Measurements from ENCODE around the gene MYLK. TPM values are rescaled to one million over a fixed set of nuclear protein-coding genes. Genes with fewer than 3 reads are reported as not detected.
"Not testable (repeated sequence)": the region's sequence is repeated elsewhere in the genome, so short reads cannot be mapped to it uniquely, and the experiment has no call there.

MYLK gene
- total RNA-seq, 1 donor from 2014 or later = 0.16 TPM

DNA sequence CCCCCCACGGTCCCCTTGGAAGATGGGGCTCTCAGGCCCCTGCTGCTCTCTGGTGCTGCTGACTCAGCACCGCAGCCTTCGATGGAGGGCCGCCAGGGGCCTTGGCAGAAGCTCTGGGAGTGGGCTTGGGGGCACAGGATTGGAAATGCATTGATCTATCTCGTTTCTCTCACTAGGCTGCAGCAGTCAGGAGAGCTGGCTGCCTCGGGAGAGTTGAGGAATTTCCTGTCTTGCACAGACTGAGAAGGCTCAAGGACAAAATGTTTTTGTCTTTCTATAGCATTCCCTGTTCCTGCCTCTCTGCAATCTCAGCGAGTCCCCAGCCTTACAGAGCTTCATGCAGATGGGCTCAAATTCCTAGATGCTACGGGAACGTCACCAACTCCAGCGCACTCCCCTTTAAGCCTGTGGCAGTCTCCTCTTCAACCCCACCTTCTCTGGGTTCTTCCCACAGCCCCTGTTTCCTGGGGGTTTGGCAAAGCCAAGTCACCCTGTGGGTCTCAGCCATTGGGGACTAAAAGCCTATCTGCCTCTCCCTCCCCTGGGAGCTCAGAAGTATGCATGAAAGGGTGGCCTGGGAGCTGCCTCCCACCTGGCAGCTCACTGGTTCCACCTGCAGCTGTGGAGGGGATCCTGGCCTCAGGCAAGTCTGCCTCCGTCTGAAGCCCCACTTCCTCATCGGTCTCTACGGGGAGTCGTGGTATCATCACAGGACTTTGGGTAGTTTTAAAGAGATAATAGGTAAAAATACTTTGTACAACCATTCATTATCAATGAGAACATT lies 171.9 kb downstream of the MYLK start:
- DNase-seq (ENCODE audit: low spot score) = no peak
- H3K27me3 Mint-ChIP-seq (ENCODE audit: low read depth) = peaks cover 5% of the 10 kb centered on the region

DNA sequence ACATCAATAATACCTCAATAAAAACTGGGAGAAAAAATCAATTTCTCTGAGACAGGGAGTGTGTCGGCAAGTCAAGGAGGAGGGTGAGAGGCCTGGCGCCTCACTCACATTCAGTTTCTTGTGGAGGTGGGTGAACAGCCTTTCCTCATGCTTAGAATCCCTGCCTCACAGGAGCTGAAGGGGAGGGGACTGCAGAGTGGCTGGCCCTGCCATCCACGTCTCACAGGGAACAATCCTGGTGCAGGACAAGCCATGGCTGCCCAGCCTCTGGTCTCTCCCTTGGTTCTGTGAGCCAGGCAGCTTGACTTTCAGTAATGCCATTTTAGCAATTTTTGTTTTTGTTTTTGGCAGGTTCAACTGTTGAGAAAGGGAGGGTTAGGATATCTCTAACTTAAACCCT lies 172.8 kb downstream of the MYLK start:
- intact Hi-C loops (cut with micrococcal nuclease) = no loop called here
- Mint-ChIP-seq H3K4me3 (ENCODE audit: low read depth) (no peak overlapping the region), H3K36me3 (ENCODE audit: low read depth) (no peaks in the 10 kb centered on the region), H3K27me3 (ENCODE audit: low read depth) (peaks cover 4% of the 10 kb centered on the region), H3K4me1 (ENCODE audit: low read depth) (no peaks in the 10 kb centered on the region), H3K9me3 (no peaks in the 10 kb centered on the region), H3K27ac (no peak overlapping the region)
- no peak for DNase-seq (ENCODE audit: low spot score)

More for the DNA sequence above, 171.9 kb downstream of the MYLK start:
- H3K4me1 Mint-ChIP-seq (ENCODE audit: low read depth) = no peaks in the 10 kb centered on the region
- no peaks in the 10 kb centered on the region for H3K9me3 Mint-ChIP-seq
- no peak overlapping the region for H3K27ac Mint-ChIP-seq
- no peaks in the 10 kb centered on the region for H3K36me3 Mint-ChIP-seq (ENCODE audit: low read depth)
- intact Hi-C loops (cut with micrococcal nuclease) = no loop called here
- no peak overlapping the region for H3K4me3 Mint-ChIP-seq (ENCODE audit: low read depth)

DNA sequence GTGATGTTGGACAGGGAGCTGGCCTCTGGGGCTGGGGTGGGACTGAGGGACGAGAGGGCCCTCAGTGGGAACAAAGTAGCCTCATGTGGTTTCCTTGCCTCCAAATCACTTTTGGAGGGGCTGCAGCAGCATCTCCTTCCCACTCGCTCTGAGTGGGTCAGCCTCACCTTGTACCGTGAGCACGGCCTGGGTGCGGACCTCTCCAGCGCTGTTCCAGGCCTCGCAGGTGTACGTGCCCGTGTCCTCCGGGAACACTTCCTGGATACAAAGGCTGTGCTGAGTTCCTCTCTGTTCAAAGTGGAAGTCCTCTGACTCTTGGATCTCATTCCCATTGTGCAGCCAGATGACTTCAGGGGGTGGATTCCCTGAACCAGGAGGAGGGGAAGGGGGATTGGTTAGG lies 175.6 kb downstream of the MYLK start:
- Mint-ChIP-seq H3K4me3 (ENCODE audit: low read depth) (no peak overlapping the region), H3K27ac (no peak overlapping the region), H3K9me3 (no peaks in the 10 kb centered on the region), H3K27me3 (ENCODE audit: low read depth) (no peaks in the 10 kb centered on the region), H3K4me1 (ENCODE audit: low read depth) (no peaks in the 10 kb centered on the region), H3K36me3 (ENCODE audit: low read depth) (no peaks in the 10 kb centered on the region)
- DNase-seq (ENCODE audit: low spot score) = no peak
- intact Hi-C loops (cut with micrococcal nuclease) = no loop called here

DNA sequence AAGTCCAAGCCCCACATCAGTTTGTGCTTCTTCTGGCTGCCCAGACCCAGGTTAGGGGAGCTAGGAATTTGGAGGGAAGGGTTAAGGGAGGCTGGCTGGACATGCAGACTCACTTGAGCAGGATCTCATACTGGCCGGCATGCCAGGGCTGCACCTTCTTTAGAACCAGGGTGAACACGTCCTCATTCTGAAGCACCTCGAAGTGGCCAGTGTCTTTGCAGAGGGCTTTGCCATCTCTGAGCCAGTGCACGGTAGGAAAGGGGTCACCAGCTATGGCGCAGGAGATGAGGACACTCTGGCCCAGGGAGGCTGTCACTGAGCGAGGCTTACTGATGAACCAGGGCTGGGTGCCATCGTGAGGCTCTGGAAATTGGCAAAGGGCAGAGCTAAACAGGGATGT lies 176.5 kb downstream of the MYLK start:
- H3K4me3 Mint-ChIP-seq (ENCODE audit: low read depth); intact Hi-C loops (cut with micrococcal nuclease); DNase-seq (ENCODE audit: low spot score); H3K9me3 Mint-ChIP-seq; H3K4me1 Mint-ChIP-seq (ENCODE audit: low read depth); H3K36me3 Mint-ChIP-seq (ENCODE audit: low read depth); H3K27ac Mint-ChIP-seq; H3K27me3 Mint-ChIP-seq (ENCODE audit: low read depth): not testable (repeated sequence)

DNA sequence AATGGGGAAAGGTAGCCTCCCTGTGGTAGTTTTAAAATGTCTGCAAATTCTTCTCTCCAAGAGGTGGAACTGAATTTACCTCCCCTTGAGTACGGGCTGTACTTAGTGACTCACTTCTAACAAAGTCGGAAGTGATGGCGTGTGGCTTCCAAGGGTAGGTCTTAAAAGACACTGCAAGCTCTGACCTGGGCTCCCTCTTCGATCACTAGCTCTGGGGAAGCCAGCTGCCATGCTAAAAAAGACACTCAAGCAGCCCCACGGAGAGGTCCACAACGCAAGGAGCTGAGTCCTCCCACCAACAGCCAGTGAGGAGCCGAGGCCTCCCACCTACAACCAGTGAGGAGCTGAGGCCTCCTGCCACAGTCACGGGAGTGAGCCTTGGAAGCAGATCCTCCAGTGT lies 177.3 kb downstream of the MYLK start:
- H3K9me3 Mint-ChIP-seq = no peaks in the 10 kb centered on the region
- no peaks in the 10 kb centered on the region for H3K36me3 Mint-ChIP-seq (ENCODE audit: low read depth)
- H3K27ac Mint-ChIP-seq = no peak overlapping the region
- no peak overlapping the region for H3K4me3 Mint-ChIP-seq (ENCODE audit: low read depth)
- H3K27me3 Mint-ChIP-seq (ENCODE audit: low read depth) = no peaks in the 10 kb centered on the region
- no peaks in the 10 kb centered on the region for H3K4me1 Mint-ChIP-seq (ENCODE audit: low read depth)
- intact Hi-C loops (cut with micrococcal nuclease) = no loop called here
- DNase-seq (ENCODE audit: low spot score) = no peak

DNA sequence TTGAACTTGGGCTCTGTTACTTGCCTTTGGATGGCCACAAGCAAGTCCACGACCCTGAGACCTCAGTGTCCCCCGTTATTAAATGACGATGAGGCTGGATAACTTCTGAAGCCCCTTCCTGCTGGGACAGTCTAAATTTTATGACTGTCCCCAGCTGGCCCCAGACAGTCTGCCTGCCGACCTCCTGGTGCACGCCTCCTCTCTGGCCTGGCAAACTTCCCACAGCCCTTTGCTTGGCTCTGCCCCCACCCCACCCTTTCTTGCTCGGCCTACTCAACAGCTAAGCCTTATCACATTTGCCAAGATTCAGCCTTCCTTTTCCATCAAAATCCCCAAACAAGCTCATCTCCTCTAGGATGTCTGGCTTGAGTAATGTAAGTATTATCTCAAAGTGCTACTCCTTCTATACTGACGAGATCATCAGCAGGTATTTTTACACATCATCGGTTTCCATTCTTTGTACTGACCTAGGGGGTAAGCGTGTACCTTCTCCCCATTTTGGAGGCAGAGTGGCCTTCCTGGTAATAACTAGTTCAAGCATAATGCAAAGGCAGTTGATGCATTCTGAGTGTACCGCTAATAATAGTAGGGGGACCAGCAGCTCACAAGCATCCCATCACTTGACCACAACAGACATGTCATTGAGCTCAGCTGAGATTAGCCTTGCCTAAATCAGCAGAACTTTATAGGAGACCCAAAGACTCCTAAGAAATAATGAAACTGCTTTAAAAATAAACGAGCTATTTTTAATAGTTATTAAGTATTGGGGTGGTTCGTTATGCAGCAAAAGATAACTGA lies 178.4 kb downstream of the MYLK start:
- intact Hi-C loops (cut with micrococcal nuclease) = no loop called here
- no peak overlapping the region for H3K4me3 Mint-ChIP-seq (ENCODE audit: low read depth)
- no peak for DNase-seq (ENCODE audit: low spot score)
- no peaks in the 10 kb centered on the region for H3K4me1 Mint-ChIP-seq (ENCODE audit: low read depth)
- no peaks in the 10 kb centered on the region for H3K27me3 Mint-ChIP-seq (ENCODE audit: low read depth)
- H3K9me3 Mint-ChIP-seq = no peaks in the 10 kb centered on the region
- H3K27ac Mint-ChIP-seq = no peak overlapping the region
- no peaks in the 10 kb centered on the region for H3K36me3 Mint-ChIP-seq (ENCODE audit: low read depth)

DNA sequence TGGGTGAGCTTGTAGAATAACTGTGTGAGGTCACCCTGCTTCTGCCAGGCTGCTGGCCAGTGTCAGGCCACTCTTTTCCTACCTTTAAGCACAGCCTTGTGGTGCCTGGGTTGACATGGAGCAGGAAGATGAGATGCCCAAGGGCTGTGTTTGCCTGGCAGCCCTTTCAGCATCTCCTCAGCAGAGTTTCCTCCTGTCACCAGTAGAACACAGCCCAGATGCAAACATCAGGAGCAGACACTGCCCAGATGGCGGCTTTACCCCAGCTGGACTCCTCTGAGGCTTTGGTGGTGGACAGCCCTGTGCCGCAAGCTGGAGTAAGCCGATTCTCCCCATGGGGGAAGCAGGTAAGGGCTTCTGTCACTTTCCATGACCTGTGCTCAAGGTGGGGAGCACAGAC lies 180.5 kb downstream of the MYLK start:
- H3K27ac Mint-ChIP-seq; H3K4me1 Mint-ChIP-seq (ENCODE audit: low read depth); H3K9me3 Mint-ChIP-seq; DNase-seq (ENCODE audit: low spot score); intact Hi-C loops (cut with micrococcal nuclease); H3K36me3 Mint-ChIP-seq (ENCODE audit: low read depth); H3K4me3 Mint-ChIP-seq (ENCODE audit: low read depth); H3K27me3 Mint-ChIP-seq (ENCODE audit: low read depth): not testable (repeated sequence)

DNA sequence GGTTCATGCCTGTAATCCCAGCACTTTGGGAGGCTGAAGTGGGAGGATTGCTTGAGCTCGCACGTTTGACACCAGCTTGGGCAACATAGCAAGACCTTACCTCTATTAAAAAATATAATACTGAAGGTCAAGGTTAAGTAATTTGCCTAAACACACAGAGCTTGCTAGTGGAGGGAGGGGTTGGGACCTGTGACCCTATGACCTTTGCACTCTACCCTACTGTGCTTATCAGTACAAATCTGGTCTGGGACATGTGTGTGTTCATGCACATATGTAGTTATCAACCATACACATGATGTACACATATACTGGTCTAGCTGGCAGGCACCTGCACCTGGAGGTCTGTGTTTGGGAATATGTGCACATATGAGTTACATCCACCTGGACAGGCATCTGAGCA lies 181.4 kb downstream of the MYLK start:
- Mint-ChIP-seq H3K36me3 (ENCODE audit: low read depth) (no peaks in the 10 kb centered on the region), H3K4me1 (ENCODE audit: low read depth) (no peaks in the 10 kb centered on the region), H3K4me3 (ENCODE audit: low read depth) (no peak overlapping the region), H3K9me3 (no peaks in the 10 kb centered on the region), H3K27me3 (ENCODE audit: low read depth) (no peaks in the 10 kb centered on the region), H3K27ac (no peak overlapping the region)
- DNase-seq (ENCODE audit: low spot score) = no peak
- intact Hi-C loops (cut with micrococcal nuclease) = no loop called here

DNA sequence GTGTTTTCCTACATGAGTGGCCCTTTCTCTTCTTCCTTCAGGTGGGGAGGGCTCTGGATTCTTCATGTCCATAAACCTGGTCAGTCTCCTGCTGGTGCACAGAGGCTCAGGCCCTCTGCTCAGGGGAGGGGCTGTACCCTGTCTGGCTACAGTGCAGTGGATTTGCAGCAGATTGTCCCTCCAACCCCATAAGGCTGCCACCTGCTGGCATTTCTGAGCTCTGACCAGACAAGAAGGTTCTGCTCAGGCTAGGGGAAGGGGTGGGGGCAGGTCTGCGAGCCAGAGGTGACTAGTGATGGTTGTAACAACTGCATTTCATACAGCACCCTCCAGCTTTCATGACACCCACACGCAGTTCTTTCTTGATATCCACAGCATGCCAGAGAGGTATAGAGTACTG lies 182.1 kb downstream of the MYLK start:
- intact Hi-C loops (cut with micrococcal nuclease); H3K27me3 Mint-ChIP-seq (ENCODE audit: low read depth); H3K36me3 Mint-ChIP-seq (ENCODE audit: low read depth); H3K9me3 Mint-ChIP-seq; H3K4me3 Mint-ChIP-seq (ENCODE audit: low read depth); DNase-seq (ENCODE audit: low spot score); H3K27ac Mint-ChIP-seq; H3K4me1 Mint-ChIP-seq (ENCODE audit: low read depth): not testable (repeated sequence)

DNA sequence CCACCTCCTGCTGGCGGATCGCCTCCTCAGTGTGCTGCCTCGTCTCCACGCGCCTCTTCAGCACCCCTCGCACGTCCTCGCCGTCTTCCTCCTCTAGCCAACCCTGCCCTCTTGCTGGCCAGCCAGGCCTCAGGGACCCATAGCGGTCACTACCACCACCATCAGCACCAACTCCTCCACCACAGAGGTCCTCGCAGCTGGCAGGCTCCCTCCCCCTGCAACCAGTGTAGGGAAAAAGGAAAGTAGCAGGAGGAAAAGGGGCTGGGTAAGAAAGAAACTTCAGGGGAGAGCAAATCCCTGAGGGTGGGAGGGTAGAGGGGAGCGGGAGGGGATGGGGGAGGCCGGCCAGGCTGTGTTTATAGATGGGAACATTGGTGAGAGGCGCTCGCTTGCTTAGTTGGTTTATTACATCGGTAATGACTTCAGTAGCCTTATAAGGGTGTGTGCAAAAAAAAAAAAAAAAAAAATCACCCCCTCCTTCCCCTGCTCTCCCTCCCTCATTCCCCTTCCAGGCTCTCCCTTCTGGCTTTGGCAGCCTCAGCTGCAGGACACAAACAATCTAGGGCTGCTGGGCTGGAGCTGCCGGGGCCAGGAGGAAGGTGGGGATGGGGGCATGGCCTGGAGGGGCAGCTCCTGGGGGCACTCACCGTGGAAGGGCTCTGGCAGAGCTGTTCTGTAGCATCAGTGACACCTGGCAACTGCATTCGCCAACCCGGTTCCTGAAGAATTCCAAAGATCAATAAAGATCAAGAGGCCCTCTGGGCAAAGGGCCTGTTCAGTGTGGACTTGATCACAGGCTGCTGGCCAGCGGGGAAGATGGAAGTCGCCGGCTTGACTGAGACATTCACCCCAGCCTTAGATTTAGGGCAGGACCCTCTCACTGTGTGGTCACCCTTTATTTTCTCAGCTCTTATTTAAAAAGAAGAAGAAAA lies 183.1 kb downstream of the MYLK start:
- Mint-ChIP-seq H3K4me1 (ENCODE audit: low read depth) (no peaks in the 10 kb centered on the region), H3K9me3 (no peaks in the 10 kb centered on the region), H3K27me3 (ENCODE audit: low read depth) (no peaks in the 10 kb centered on the region), H3K27ac (no peak overlapping the region), H3K4me3 (ENCODE audit: low read depth) (no peak overlapping the region), H3K36me3 (ENCODE audit: low read depth) (no peaks in the 10 kb centered on the region)
- intact Hi-C loops (cut with micrococcal nuclease) = no loop called here
- DNase-seq (ENCODE audit: low spot score) = no peak

DNA sequence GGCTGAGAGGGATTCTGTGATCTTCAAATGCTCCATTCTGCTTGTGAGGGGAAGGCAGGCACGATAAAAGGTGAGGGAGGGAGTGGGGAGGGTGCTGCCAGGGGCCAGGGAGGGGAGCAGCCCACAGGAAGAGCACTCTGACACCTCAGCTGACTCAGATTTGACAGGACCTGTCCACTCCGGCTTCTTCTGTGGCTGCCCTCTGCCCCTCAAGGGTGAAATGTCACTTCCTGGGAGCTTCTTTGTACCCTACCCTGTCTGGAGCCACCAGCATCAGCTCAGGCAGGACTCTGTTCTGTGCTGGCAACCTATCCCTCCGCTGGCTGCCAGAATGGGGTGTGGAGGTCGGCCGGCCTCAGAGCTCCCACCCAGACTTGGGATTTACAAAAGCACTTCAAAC lies 185.3 kb downstream of the MYLK start:
- H3K27me3 Mint-ChIP-seq (ENCODE audit: low read depth) = no peaks in the 10 kb centered on the region
- no peaks in the 10 kb centered on the region for H3K9me3 Mint-ChIP-seq
- H3K4me3 Mint-ChIP-seq (ENCODE audit: low read depth) = no peak overlapping the region

DNA sequence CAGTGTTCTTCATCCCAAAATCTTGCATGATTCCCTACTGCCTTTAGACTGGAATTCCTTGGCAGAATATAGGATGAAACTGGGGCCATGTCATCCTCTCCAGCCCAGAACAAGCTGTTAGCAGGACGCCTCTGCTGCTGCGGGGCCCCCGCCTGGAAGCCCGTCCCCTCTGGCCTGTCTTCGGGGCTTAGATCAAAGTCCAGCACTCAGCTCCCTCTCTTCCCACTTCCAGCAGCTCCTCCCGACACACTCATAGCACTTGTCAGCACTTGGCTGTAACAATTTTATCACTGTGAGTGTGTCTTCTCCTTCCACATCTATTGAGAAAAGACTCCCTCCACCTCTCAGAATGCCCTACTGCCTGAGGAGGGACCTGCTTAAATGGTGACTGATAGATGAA lies 187.3 kb downstream of the MYLK start:
- Mint-ChIP-seq H3K27ac (no peak overlapping the region), H3K27me3 (ENCODE audit: low read depth) (no peaks in the 10 kb centered on the region), H3K9me3 (no peaks in the 10 kb centered on the region), H3K36me3 (ENCODE audit: low read depth) (no peaks in the 10 kb centered on the region), H3K4me3 (ENCODE audit: low read depth) (no peak overlapping the region), H3K4me1 (ENCODE audit: low read depth) (no peaks in the 10 kb centered on the region)
- intact Hi-C loops (cut with micrococcal nuclease) = no loop called here
- no peak for DNase-seq (ENCODE audit: low spot score)

More for the DNA sequence above, 185.3 kb downstream of the MYLK start:
- no peak overlapping the region for H3K27ac Mint-ChIP-seq
- intact Hi-C loops (cut with micrococcal nuclease) = no loop called here
- no peaks in the 10 kb centered on the region for H3K36me3 Mint-ChIP-seq (ENCODE audit: low read depth)
- H3K4me1 Mint-ChIP-seq (ENCODE audit: low read depth) = no peaks in the 10 kb centered on the region
- no peak for DNase-seq (ENCODE audit: low spot score)
